Ishikawa (cell line): Measurements from ENCODE around the gene TMEM108.

ENCODE experiments used
- CEBPB ChIP-seq: IDR thresholded peaks from 2 replicates; pipeline ENCODE4 v1.6.1; 2012
- CREB1 ChIP-seq: IDR thresholded peaks from 2 replicates; pipeline ENCODE4 v1.6.1; 2012; ENCODE audit warnings: low read depth
- EGR1 ChIP-seq: IDR thresholded peaks from 2 replicates; pipeline ENCODE4 v1.6.1; 2012
- EP300 ChIP-seq: IDR thresholded peaks from 2 replicates; pipeline ENCODE4 v1.6.1; 2012; ENCODE audit warnings: borderline replicate concordance
- FOXM1 ChIP-seq: IDR thresholded peaks from 2 replicates; pipeline ENCODE4 v1.6.1; 2012; ENCODE audit warnings: low read depth, borderline replicate concordance
- MAX ChIP-seq: IDR thresholded peaks from 2 replicates; pipeline ENCODE4 v1.6.1; 2012
- NFIC ChIP-seq: IDR thresholded peaks from 2 replicates; pipeline ENCODE4 v1.6.1; 2012
- RAD21 ChIP-seq: IDR thresholded peaks from 2 replicates; pipeline ENCODE4 v1.6.1; 2012; ENCODE audit warnings: low read depth
- TAF1 ChIP-seq: IDR thresholded peaks from 2 replicates; pipeline ENCODE4 v1.6.1; 2012; ENCODE audit warnings: low read depth, mild to moderate bottlenecking
- TCF12 ChIP-seq: IDR thresholded peaks from 2 replicates; pipeline ENCODE4 v1.6.1; 2012; ENCODE audit warnings: low read depth
- TEAD4 ChIP-seq: IDR thresholded peaks from 2 replicates; pipeline ENCODE4 v1.6.1; 2012
- USF1 ChIP-seq: IDR thresholded peaks from 2 replicates; pipeline ENCODE4 v1.6.1; 2012
- YY1 ChIP-seq: IDR thresholded peaks from 2 replicates; pipeline ENCODE4 v1.6.1; 2012; ENCODE audit warnings: low read depth
- ZBTB7A ChIP-seq: IDR thresholded peaks from 2 replicates; pipeline ENCODE4 v1.6.1; 2012; ENCODE audit warnings: low read depth
- TF ChIP-seq, protein P1 (sequence below): IDR thresholded peaks from 2 replicates; pipeline ENCODE4 v1.6.1; 2012; ENCODE audit warnings: low read depth, mild to moderate bottlenecking

TMEM108 gene

DNA sequence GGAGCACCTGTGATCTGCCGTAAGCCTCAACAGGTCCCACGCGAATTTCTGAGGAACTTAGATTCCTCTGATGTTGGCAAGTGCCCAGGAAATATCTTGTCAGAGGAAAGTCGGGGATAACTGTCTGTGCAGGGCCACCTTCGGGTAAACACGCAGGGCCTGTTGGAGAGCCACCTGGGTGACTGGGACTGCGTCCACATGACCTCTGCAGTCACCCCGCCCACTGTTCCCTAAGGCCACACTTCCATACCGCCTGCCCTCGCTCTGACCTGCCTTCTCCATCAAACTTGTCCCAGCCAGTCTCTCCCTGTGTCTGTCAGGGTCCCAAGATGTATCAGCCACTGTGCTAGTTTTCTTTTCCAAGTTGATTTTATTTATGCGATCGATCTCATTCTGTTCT is 390.4 kb downstream of the TMEM108 start:
- TF ChIP-seq TEAD4 (no peak), CREB1 (no peak), EGR1 (no peak), MAX (no peak), CEBPB (no peak), FOXM1 (no peak)
- TF ChIP-seq, protein P1, sequence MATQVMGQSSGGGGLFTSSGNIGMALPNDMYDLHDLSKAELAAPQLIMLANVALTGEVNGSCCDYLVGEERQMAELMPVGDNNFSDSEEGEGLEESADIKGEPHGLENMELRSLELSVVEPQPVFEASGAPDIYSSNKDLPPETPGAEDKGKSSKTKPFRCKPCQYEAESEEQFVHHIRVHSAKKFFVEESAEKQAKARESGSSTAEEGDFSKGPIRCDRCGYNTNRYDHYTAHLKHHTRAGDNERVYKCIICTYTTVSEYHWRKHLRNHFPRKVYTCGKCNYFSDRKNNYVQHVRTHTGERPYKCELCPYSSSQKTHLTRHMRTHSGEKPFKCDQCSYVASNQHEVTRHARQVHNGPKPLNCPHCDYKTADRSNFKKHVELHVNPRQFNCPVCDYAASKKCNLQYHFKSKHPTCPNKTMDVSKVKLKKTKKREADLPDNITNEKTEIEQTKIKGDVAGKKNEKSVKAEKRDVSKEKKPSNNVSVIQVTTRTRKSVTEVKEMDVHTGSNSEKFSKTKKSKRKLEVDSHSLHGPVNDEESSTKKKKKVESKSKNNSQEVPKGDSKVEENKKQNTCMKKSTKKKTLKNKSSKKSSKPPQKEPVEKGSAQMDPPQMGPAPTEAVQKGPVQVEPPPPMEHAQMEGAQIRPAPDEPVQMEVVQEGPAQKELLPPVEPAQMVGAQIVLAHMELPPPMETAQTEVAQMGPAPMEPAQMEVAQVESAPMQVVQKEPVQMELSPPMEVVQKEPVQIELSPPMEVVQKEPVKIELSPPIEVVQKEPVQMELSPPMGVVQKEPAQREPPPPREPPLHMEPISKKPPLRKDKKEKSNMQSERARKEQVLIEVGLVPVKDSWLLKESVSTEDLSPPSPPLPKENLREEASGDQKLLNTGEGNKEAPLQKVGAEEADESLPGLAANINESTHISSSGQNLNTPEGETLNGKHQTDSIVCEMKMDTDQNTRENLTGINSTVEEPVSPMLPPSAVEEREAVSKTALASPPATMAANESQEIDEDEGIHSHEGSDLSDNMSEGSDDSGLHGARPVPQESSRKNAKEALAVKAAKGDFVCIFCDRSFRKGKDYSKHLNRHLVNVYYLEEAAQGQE: no peak

DNA sequence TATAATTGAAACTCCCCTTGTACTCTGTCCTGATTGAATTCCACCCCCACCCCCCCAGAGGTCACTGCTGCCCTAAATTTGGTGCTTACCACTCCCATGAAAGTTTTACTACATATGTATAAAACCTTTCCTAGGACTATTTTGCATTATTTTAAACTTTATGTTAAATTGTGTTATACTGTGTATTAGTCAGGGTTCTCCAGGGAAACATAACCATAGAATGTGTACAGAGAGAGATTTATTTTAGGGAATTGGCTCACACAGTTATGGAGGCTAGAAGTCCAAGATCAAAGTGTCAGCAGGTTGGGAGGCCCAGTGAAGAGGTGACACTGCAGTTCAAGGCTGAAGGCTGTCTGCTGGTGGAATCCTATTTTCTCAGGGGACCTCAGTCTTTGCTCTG is 390.9 kb downstream of the TMEM108 start:
- no peak for TF ChIP-seq EGR1
- TF ChIP-seq FOXM1: no peak
- TF ChIP-seq TCF12: no peak
- no peak for TF ChIP-seq YY1
- TF ChIP-seq RAD21: no peak
- no peak for TF ChIP-seq USF1
- TF ChIP-seq CEBPB: no peak
- TF ChIP-seq CREB1: no peak
- no peak for TF ChIP-seq NFIC
- TF ChIP-seq, protein P1: no peak
- no peak for TF ChIP-seq TEAD4
- no peak for TF ChIP-seq MAX
- no peak for TF ChIP-seq ZBTB7A

GRCh38 chr3:133439563-133439962 is 401.4 kb downstream of the TMEM108 start:
- TF ChIP-seq FOXM1 (no peak), CREB1 (no peak), EP300 (no peak), TCF12 (no peak), USF1 (no peak), CEBPB (no peak), TAF1 (no peak), TEAD4 (no peak), ZBTB7A (no peak), MAX (no peak), RAD21 (no peak), EGR1 (no peak), NFIC (no peak), YY1 (no peak)
- TF ChIP-seq, protein P1: no peak

DNA sequence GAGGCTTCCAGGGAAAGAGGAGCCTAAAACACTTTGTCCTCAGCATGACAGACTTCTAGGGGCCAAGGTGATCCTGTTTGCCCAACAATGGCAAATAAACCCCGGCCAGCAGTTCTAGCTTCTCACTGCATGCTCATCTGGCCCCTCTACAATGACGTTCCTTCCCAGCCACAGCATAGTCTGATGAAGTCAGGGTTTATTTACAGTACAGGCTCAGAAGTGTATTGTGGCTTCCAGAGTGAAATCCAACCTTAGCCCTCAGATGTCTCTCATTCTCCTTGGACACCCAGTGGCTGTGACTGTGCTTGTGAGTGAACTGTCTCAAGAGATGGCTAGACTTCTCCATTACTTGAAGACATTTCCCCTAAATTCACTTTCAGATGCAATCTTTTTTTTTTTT is 402.5 kb downstream of the TMEM108 start:
- TF ChIP-seq, protein P1: no peak
- TF ChIP-seq USF1 (no peak), TEAD4 (no peak), FOXM1 (no peak), RAD21 (no peak), TCF12 (no peak), MAX (no peak), ZBTB7A (no peak), CEBPB (no peak), YY1 (no peak), EP300 (no peak), TAF1 (no peak)
